Activated gamma-delta T cell (primary cell): ENCODE measurements around the gene KRT16.
"Not testable (repeated sequence)": the region's sequence is repeated elsewhere in the genome, so short reads cannot be mapped to it uniquely, and the experiment has no call there.

Experiments
- DNase-seq: peaks from one replicate; lab custom pipeline; 2025; lab: John Stamatoyannopoulos, UW
- total RNA-seq, 2 donors: gene quantifications; one replicate each; lab custom pipeline; 2026; lab: John Stamatoyannopoulos, UW

Gene KRT16
- total RNA-seq: 0 reads per million in 2 donors

DNA sequence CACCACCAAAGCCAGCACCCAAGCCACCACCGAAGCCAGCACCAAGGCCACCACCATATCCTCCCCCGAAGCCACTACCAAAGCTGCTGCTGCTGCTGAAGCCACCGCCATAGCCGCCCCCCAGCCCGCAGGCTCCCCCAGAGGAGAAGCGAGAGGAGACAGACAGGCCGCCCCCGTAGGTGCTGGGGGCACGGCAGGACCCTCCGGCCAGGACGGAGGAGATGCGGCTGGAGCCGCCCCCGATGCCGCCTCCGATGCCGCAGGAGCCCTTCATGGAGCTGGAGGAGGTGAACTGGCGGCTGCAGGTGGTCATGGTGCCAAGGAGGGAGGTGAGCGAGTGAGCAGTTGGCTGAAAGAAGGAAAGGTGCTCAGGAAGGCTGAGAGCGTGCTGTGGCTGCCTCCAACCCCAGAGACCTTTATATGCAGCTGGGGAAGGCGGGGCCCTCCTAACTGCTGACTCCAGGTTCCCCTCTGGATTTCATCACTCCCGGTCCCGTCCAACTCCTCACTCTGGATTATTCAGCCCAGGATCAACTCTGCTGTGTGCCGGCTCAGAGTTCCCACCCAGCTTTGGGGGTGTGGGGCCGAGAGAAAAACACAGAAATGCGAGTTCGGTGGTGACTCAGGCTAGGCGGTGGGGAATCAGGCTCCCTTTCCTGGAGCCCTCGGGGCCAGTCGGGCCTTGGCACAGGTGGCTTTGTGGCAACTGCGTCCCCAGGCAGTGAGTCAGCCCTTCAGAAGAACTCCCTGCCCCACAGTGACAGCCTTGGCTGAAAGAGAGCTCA is at the start of gene KRT16:
Gene KRT16, minus strand, starts transcription at position 392 of the 785 bp plus-strand sequence. Its CDS starts 79 bp downstream, at position 313.
- not testable (repeated sequence) for DNase-seq

DNA sequence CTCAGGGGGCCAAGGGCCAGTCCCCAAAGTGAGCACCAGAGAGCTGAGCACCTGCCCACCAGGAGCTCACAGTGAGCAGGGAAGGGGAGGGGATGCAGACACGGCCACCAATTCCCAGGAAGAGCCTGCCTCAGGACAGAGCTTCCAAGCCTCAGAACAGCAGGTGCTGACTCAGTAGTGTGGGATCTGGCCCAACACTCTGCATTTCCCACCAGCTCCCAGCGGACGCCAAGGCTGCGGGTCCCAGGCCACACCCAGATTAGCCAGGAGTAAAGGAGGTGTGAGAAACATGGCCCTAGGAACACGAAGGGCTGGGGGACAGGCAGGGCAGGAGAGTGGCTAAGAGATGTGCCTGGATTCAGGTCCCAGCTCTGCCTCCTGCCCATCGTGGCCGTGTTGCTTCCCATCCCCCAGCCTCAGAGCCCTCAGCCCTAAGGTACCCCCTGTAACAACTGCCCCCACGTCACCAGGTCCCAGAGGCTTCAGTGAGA is 47.7 kb upstream of the KRT16 start:
- no peak for DNase-seq

DNA sequence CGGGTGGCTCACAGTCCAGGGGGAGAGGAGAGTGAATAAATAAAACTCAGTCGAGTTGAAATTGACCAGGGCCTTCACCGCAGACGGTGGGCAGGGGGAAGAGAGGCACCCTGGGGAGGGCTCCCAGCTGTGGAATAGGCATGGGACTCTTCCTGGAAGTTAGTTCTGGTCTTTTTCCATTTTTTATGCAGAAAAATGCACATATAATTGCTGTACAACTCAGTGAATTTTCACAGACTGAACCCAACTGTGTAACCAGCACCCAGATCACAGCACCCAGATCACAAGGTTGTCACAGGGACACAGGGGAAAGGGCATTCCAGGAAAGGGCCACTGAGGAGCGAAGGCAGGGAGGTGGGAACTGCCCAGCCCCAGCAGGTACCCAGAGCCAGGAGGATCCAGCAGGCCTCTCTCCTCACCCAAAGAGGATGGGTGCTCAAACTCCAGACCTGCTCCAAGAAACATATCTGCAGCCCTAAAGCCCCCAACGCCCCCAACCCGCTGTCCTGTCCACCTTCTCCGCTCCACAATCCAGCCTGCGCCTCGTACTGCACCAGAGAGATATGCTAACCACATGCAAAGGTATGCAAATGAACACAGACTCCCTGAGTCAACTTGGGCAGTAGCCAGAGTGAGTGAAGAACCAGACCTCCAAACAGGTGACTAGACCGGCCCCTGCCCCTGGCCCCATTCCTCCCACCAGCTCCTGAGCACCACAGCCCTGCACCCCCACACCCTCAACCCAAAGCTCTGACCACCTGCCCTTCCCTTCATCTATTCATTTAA is 47.1 kb upstream of the KRT16 start:
- no peak for DNase-seq

DNA sequence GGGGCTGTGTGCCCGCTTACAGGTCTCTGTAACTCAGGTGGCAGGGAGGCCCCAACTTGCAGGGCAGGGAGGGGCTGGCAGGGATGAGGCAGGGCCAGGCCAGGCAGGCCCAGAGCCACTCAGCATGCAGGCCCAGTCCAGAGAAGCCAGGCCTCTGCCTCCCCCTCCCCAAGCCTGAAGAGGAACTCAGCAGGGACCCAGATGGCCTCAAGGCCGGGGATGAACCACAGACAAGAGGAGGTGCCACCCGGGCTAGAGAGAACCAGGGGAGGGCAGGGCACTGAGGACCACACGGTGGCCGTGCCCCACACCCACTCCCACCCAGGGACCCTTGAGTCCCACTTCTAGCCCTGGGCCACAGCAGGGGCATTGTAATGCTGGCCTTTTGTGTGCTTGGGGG is 46.3 kb upstream of the KRT16 start:
- DNase-seq: no peak

DNA sequence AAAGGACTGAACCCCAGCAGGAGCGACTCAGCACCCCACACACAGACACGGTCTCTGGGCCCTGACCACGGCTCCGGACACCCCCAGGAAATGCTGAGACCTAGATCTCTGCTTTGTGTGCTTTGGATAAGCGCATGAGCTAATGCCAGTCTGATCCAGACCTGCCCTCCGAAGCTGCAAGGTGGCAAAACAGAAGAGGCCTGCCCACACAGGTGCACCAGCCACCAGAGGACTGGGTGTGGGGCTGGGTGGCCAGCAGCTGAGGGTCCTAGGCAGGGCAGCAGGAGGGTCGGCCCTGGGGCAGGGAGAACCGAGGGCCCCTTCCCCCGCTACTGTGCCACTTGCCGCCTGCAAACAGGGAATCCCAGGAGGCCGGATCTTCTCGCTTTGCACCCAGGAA is 45.4 kb upstream of the KRT16 start:
- DNase-seq: no peak

DNA sequence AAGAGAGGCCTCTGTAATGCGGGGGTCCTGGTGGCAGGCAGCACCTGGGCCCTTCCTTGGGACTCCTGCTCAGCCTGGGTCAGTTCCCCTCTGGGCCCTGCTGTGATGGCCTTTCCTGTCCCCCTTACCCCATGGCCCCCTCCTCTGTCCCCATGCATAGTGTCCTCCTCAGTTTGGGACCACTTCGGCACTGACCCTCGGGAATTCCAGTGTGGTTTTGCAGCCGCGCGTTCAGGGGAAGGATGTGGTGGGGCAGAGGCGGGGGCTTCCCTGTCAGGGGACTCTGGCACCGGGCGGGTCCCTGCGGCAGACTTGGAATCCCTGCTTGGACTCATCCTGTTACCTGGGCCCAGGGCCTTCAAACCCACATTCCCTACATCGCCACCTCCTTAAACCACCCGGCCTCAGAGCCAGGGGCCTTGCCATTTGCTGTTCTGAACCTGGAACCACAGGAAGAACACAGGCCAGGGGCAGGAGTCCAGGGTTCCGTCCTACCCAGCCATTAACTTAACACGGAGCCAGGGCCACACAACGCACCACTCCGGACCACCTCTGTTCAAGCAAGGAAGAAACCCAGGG is 44.7 kb upstream of the KRT16 start:
- no peak for DNase-seq

DNA sequence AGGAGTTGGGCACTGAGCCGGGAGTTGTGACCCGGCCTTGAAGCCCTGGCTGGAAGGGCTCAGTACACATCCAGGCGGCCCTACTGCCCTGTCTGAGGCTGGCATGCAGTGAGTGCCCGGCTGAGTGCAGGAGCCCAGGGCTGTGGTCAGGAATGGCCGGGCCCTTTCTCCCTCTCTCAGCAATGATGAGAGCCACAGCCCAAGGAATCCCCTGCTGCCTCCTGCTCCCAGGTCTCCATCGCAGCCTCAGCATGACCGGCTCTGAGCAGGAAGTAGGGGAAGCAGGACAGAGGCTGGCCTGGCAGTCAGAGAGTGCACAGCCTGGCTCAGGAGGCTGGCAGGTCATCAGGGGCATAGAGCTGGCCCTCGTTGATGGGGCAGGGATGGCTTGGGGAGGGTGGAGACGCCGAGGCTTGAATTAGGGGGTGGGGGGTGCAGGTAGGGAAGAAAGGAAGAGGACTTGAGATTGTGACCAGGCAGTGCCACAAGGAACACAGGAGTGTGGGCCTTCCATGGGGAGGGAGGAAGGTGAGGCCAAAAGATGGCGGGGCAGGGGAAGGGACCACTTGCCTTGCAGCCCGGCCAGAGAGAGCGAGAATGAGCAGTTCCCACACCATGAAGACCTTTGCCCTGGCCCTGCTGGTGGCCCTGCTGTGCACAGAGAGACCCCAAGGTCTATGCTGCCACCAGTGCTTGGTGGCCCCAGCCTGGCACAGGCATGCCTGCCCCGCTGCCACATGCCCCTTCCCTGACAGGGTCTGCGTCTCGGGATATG is 43.9 kb upstream of the KRT16 start:
- DNase-seq: no peak

DNA sequence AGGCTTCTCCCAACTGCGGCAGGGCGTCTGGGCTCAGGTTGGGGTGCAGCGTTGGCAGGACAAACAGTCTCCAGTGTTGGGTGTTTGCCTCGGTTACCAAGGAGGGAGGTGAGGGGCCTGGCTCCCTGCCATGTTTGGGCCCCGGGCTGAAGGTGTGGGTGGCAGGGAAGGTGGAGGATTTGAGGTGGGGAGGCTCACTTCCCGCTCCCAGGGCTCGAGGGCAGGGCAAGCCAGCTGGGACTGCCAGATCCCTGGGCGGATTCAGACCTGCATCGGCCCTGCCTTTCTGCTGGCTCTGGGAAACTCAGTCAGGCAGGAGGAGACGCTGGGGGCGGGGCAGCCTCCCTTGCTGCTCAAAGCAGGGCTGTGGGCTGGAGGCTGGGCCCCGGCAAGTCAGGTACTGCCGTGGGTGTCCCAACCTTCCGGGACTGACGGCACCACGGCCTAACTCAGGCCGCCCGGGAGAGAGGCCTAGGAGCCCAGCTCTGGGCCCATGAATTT is 43.1 kb upstream of the KRT16 start:
- DNase-seq: no peak

DNA sequence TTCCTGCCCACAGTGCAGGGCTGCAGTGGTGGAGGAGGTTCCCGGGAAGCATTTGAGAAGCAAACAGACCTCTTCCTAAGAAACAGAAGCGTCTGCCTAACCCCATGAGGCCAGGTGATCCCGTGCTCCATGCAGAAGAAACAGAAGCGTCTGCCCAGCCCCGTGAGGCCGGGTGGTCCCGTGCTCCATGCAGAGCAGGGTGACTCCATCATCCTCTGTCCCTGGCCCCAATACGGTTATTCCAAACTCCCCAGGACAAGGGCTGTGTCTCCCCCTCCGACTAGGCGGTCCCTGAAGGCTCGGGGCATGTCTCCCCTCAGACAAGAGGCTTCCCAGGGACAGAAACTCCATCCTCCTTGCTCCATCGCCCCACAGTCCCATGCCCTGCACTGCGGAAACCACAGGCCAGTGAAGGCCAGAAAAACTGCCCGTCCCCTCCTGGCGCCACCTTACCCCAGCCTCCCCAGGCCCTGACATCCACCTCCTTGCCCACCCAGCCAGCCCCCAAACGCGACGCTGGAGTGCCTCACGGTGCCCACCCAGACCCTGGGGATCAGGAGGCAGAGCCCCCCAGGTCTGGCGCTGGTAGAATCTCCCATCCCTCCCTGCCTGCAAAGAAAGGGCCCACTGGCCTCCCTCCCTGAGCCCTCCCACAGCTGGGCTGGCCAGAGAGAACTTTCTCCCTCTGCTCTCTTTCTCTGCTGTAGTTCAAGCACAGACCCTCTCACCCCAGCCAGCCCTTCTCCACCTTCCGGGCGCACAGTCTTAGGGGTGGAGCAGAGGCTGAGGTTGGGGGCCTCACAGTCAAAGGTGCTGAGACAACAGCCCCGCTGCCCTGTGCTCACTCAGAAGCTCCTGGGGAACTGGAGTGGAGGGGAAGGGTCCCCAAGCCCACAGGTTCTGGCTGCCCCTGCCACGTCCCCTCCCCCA is 42.4 kb upstream of the KRT16 start:
- DNase-seq: no peak

DNA sequence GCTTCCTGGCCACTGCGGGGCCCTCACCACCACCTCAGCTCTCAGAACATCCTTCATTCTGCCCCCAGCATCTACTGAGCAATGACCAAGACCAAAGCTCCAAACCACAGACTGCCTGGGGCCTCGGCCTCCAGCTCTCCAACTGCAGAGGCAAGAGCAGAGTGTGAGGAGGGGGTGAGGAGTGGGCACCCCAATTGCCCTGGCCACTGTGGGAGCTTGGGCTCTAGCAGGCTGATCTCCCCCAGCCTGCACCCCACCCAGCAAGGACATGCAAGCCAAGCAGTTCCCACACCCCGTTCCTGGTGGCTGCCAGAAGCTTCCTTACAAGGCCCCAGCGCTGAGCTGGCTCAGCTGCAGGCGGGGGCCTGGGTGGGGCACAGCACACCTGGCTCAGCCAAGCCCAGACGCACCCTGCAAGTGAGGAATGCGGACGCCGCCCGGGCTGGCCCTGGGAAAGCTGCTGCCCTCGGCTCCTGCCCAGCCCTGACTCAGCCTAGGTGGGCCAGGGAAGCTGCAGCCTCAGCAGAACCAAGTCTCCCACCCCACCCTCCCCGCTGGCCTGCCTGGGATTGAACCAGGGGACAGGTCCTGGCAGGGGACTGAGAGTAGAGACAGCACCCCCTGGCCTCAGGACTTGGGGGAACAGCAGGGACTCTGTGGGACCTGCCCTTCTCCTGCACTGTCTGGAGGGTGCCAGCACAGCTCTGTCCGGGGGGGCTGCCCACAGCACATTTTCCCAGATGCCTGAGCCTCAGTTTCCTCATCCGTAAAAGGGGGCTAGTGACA is 41.5 kb upstream of the KRT16 start:
- DNase-seq: no peak

DNA sequence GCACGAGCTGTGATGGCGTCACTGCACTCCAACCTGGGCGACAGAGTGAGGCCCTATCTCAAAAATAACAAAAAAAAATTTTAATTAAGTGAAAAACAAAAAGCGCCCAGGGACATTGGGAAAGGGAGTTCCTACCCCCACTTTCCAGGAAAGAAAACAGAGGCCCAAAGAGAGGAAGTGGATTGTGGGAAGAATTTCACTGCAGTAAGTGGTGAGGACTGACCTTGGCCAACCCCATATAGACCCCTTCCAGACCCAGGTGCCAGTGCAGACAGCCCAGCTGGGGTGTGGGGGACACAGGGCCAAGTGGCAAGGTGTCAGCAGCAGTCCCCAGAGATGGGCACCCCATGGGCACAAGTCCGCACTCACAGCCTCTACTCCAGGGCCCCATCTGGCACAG is 40.9 kb upstream of the KRT16 start:
- DNase-seq: no peak

DNA sequence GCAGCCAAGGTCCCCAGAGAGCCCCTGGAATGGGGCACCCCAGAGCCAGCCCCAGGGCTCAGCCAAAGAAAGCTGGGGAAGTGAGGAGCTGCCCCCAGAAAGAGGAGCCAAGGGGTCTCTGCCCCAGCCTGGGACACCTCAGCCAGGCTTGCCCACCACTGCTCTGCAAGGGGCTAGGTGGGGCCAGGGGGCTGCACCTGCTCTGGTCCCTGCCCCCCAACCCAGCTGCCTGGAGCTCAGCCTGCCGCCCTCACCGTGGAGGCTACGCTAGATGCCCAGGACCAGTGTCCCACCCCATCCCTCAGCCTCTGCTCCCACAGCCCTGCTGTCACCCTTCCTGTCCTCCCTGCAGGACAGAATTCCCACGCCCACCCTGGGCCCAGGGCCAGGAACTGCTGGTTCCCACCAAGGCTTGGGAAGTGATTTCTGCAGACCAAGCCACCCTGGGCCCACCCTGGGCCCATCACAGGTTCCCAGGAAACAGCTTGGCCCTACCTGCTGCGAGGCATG is 39.9 kb upstream of the KRT16 start:
- no peak for DNase-seq

DNA sequence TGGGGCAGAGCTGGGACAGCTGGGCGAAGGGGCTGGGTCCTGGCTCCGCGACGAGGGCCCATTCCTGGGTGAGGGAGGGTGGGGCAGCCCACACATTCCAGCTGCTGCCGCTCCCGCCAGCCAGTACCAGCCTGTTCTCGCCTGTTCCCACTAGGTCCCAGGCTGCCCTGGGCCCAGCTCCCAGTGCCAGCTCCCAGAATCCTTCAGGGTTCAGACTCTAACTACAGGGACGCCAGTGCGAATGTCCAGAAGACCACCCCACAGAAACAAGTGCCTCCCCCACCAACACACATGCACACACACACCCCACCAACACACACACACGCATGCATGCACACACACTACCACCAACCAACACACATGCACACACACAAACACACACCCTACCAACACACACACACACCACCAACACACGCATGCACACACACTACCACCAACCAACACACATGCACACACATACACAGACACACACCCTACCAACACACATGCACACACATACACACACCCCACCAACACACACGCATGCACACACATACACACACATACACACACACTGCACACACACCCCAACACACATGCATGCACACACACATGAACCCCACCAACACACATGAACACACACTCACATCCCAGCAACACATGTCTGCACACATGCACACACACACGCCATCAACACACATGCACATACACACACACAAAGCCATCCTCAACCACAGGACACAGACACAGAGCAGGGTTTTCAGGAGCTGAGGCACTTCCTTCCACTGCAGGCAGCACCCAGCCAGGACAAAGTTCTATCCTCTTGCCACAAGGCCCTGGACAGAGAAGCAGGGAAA is 39.3 kb upstream of the KRT16 start:
- DNase-seq: no peak

DNA sequence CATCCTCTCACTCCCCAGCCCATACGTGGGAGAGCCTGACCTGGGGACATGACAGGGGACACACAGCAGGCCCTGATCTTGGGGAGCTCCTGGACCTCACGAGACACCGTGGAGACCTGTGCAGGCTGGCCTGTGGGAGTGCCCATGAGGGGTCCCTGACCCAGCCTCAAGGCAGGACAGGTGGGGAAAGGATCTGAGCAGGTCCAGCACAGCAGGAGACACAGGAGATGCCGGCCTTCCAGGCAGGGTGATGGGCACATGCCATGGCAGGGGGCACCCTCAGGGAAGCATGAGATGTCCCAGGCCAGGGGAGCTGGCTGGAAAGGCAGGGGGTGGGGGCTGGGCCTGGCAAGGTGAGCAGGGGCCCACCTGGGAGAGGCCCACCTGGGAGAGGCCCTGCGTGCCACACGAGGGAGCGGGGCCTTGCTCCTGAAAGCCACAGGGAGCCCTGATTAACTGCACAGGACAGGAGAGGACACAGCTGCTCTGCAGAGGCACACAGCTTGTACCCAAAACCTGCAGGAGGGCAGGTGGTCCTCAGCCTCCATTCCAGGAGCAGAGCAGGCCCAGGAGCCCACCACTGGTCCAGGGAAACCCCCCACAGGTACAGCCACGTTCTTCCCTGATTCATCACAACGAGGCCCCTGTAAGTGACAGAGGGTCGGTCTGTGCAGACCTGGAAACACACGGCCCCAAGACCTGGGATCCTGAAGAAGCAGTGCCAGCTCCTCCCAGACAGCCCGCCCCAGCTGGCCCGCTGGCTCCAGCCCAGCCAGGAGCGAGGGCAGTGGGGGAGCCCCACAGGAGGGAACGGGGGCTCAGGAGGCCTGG is 38.4 kb upstream of the KRT16 start:
- DNase-seq: no peak

DNA sequence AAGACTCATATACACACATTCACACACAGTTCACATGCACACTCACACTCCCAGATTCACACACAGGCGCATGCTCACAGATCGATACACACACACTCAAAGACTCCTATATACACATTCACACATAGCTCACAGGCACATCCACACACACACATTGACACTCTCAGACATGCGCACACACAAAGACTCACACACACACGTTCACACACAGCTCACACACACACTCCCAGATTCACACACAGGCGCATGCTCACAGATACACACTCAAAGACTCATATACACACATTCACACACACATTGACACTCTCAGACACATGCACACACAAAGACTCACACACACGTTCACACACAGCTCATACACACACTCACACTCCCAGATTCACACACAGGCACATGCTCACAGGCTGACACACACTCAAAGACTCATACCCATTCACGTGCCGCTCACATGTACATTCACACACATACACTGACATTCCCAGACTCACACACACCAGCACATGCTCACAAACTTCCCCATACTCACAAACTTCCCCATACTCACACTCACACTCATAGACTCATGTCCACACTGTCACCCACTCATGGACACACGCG is 37.5 kb upstream of the KRT16 start:
- no peak for DNase-seq

DNA sequence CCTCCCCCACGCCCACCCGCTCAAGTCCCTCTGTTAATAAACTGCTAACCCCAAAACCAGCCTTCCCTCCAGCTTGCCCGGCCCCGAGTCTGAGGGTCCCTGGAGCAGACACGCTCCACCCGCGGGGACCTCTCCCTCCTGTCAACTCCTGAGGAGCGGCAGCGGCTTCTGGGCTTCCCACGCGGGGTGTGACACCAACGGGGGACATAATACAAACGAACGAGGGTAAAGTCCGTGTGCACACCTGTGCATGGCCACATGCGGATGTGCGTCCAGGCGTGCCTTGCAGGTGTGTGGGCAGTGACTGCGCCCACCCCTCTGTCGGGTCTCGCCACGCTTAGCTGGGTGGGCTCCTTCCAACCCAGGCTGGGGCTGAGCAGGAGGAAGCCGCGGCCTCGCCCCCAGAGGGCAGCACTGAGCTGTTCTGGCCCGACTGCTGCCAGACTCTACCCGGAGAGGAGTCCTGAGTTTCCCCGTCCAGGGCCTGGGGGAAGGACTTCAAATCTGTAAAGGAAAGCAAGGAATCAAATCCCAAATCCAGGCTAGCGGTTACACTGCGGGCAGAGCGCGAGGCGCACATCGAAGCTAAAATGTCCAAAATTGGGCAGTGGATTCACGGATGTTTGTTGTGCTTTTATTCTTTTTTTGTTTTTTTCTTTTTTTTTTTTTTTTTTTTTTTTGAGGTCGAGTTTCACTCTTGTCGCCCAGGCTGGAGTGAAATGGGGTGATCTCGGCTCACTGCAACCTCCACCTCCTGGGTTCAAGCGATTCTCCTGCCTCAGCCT is 36.0 kb upstream of the KRT16 start:
- DNase-seq: peak; percentile 58
